GM19452 (cell line): ENCODE data around the gene MYMK.
"Not testable (repeated sequence)": the region's sequence is repeated elsewhere in the genome, so short reads cannot be mapped to it uniquely, and the experiment has no call there.

Experiments
- ATAC-seq: cut with Tn5 transposase; IDR thresholded peaks from one replicate; pipeline ENCODE4 v1.9.1; 2021; ENCODE audit not compliant: unreplicated experiment

MYMK gene, protein sequence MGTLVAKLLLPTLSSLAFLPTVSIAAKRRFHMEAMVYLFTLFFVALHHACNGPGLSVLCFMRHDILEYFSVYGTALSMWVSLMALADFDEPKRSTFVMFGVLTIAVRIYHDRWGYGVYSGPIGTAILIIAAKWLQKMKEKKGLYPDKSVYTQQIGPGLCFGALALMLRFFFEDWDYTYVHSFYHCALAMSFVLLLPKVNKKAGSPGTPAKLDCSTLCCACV

DNA sequence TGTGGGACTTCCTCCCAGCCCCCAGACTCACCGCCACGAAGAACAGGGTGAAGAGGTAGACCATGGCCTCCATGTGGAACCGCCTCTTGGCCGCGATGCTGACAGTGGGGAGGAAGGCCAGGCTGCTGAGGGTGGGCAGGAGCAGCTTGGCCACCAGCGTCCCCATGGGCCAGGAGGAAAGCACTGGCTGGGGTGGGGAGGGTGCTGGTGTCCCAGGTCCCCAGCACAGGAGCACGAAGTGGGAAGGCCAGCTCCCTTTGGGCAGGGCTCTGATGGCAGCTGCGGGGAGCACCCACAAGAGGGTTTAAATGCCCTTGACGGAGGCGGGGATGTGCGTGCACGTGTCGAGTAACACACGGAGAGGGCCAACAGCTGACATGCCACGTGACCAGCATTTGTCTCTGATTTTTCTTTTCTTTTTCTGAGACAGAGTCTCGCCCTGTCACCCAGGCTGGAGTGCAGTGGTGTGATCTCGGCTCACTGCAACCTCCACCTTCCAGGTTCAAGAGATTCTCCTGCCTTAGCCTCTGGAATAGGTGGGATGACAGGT, at the start of gene MYMK:
Gene MYMK, minus strand, starts transcription at position 281 of the 550 bp plus-strand sequence. Its CDS starts 115 bp downstream, at position 166.
- ATAC-seq = no peak

DNA sequence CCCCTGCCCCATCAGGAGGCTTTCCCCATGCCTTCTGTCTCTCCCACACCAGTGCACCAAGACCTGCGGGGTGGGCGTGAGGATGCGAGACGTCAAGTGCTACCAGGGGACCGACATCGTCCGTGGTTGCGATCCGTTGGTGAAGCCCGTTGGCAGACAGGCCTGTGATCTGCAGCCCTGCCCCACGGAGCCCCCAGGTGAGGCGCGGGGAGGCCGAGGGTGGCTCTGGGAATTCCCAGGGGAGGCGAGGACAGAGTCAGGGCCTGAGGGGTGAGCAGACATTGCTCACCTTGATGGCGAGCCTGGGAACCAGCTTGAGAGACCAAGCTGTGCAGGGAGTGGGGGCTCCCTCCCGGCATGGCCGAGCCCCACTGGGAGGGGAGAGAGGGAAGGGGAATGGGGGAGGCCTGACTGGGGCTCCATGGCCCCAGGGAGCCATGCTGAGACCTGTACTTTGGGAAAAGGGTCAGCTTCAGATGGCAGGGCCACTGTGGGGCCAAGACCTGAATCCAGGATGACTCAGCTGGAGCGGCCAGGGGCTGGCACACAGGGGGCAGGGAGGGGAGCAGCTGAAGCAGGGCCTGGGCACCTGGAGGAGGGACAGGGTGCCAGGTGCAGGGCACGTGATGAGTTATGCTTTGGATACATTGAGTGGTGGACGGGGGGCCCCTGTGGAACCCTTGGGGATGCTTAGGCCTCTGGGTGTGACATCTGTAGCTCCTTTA, 49.2 kb upstream of the MYMK start:
- ATAC-seq = no peak

DNA sequence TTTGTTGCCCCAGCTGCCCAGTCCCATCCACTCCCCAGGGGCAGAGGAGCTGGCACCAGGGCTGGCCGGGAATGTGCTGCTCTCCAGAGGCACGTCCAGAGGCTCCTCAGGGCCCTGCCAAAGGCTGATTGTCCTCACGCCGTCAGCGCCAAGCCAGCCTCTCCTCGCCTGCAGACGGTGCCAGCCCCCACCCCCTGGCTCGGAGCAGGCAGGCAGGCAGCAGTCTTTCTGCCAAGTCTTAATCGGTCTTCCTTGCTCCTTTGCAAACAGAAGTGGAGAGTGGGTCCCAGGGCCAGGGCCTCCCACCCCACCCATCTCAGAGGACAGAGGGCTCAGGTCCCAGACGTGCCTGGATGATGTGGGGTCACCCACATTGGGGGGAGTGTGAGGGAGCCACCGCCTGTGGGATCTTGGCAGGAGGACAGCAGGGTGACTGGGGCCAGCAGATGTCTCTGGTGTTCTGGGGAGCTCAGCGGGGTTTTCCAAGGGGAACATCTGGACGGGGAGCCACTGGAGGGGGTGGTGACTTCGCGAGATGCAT, 48.1 kb upstream of the MYMK start:
- ATAC-seq = no peak

DNA sequence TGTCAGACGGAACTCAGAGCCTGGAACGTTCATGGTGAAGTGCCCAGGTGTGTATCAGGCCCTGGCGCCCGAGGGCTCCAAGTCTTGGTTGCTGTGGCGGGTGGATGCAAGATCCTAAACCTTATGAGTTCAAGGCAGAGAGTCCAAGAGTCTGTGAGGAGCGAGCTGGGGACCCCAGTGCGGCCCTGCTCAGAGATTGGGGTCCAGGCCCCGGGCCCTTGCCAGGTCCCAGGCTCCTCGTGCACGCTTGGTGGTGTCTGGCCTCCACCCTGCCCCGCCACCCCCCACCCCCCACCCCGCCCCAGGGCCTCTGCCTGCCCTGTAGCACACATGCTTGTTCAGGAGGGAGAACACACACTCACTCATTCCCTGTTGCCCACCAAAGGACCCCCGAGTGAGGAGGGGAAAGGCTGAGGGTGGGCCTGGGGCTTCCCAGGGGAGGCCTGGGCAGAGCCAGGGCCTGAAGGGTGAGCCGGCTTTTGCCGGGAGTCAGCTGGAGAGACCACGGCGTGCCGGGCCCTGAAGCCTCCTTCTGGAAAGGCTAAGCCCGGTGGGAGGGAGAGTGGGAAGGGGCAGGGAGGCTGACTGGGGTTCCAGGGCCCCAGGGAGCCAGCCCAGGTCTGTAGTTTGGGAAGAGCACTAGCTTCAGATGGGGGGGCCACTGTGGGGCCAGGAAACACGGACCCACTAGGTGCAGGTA, 47.3 kb upstream of the MYMK start:
- ATAC-seq = no peak

DNA sequence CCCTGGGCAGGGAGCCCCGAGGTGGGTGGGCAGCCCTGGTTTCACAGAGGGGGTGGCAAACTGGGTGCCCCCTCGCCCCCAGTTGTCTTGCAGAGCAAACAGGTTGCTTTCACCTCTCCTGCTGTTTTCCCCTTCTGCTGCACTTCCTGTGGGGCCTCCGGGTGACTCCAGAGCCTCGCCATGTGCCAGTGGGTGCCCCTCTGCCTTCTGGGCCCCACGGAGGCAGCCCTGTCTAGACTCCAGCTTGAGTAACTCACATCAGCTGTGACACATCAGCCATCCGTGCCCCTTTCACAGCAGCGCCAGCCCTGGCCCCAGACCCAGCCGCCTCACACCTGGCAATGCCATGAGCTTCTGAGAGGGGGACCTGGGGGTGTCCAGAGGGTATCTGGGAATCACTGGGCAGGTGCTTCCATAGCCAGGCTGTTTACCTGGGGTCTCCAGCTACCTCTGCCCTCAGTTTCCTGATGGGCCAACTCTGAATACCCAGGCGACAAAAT, 46.7 kb upstream of the MYMK start:
- ATAC-seq = no peak

DNA sequence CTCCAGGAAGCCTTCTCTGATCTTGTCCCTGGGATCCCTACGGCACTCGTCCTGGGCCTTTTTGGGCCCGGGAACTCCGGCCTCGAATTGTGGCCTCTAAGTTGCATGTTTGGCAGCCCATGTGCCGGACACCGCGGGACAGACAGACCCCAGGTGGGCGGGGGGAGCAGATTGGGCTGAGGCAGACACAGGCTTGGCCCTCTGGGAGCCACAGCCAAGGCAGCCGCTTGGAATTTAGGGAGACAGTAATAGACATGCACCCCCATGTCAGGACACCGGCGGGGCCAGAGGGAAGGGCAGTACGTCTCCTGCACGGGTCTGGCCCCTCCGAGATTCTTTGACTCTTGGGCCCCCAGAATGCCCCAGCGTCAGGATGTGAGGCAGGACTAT, 45.9 kb upstream of the MYMK start:
- no peak for ATAC-seq

DNA sequence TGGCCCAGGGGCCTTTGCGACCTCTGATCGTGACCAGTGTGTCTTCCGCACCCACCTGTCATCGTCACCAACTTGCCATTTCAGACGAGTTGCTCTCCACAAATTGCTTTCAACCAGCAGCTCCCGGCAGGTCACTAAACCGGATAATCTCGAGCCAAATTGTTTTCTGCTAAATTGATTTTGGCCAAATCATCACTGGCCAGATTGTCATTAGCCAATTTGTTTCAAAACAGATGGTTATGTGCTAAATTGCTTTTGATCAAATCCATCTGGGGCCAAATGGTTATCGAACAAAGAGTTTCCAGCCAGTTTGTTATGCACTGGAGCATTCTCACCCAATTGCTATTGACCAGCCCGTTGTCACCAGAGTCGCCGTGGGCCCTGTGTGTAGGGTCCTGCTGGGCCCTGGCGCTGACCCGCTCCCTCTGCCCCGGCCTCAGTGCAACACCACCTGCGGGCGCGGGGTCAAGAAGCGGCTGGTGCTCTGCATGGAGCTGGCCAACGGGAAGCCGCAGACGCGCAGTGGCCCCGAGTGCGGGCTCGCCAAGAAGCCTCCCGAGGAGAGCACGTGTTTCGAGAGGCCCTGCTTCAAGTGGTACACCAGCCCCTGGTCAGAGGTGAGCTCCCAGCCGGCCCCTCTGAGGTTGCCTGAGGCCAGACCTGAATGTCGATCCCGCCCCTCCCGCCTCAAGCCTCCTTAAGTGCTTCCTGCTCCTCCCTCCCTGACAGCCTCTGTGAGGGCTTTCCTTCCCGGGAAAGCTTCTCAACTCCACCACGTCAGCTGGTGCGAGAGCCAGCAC, 45.3 kb upstream of the MYMK start:
- no peak for ATAC-seq

DNA sequence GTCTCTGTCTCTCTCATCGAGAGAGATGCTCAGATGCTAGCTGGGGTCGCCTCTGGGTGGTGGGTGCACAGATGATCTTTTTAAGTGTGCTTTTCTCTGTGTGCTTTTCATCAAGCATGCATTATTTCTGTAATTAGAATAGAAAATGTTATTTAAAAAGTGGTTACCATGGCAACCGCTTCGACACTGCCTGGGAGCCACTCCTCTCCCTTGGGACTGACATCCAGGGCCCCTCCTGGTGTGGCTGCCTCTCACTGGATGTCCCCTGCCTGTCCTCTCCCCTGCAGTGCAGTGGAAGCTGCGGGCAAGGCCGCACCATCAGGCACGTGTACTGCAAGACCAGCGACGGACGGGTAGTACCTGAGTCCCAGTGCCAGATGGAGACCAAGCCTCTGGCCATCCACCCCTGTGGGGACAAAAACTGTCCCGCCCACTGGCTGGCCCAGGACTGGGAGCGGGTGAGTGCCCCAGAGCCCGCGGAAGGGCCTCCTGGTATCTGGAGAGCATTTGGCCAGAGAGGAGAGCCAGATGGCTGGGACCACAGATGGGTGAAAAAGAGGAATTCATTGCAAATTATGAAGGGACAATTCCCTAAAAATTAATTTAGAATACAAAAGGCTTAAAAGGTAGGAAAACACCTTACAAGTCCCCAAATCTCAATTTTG, 44.5 kb upstream of the MYMK start:
- ATAC-seq = no peak

DNA sequence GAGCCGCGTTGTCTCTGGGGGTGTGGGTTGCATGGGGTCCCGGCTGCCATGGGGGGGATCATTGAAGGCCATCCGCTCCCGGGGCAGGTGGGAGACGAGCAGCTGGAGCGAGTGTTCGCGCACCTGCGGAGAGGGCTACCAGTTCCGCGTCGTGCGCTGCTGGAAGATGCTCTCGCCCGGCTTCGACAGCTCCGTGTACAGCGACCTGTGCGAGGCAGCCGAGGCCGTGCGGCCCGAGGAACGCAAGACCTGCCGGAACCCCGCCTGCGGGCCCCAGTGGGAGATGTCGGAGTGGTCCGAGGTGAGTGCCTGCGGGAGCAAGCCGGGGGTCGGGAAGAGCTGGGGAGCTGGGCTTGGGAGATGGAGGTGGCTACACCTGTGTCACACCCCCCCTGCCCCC, 43.4 kb upstream of the MYMK start:
- no peak for ATAC-seq

DNA sequence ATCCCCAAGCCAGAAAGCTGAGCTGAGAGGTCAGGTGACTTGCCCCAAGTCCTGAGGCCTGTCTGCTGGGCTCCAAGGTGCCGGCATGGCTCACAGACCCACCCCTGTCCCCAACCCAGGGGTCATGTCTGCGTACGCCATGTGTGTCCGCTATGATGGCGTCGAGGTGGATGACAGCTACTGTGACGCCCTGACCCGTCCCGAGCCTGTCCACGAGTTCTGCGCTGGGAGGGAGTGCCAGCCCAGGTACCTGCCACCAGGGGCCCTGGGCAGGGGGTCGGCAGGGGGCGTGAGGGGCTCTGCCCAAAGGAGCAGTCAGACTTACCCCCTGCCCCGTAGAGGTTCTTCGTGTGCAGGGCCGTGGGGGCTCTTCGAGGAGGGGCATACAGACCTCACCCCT, 42.1 kb upstream of the MYMK start:
- ATAC-seq = no peak

DNA sequence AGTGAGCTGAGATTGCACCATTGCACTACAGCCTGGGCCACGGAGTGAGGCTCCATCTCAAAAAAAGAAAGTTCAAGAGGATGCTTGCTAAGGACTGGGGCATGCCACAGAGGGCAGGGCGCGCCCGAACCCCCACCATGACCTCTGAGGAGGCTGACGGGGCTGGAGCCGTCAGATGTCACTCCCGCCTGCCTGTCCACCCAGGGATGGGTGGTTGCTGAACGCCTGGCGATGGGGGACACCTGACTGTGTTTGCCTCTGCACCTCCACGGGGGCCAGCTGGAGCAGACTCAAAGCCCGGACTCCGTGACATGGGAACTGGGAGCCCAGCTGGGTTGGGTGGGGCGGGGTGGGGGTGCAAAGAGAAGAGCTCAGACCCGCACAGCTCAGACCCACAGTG, 41.6 kb upstream of the MYMK start:
- no peak for ATAC-seq

DNA sequence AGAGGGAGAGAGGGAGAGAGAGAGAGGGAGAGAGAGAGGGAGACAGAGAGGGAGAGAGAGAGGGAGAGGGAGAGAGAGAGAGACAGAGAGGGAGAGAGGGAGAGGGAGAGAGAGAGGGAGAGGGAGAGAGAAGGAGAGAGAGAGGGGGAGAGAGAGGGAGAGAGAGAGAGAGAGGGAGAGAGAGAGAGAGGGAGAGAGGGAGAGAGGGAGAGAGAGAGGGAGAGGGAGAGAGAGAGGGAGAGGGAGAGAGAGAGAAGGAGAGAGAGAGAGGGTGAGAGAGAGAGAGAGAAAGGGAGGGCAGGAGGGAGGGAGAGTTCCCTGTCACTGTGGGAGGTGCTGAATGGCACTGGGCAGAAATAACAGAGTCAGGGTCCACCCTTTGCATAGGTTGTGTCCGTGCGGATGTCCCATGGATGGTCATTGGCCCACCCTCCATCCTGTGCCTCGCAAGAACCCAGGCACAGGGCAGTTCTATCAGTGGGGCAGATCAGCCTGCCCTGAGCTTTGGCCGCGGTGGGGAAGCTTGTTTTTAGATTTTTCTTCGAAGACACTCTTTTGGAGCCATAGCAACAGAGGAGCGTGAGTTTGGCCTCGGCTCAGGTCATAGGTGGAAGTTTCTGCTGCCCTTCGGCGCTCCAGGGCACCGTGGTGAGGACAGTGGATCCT, 39.8 kb upstream of the MYMK start:
- ATAC-seq = no peak

DNA sequence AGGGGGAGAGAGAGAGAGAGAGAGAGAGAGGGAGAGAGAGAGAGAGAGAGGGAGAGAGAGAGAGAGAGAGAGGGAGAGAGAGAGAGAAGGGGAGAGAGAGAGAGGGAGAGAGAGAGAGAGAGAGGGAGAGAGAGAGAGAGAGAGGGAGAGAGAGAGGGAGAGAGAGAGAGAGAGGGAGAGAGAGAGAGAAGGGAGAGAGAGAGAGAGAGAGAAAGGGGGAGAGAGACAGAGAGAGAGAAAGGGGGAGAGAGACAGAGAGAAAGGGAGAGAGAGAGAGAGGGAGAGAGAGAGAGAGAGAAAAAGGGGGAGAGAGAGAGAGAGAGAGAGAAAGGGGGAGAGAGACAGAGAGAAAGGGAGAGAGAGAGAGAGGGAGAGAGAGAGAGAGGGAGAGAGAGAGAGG, 39.1 kb upstream of the MYMK start:
- ATAC-seq = not testable (repeated sequence)

DNA sequence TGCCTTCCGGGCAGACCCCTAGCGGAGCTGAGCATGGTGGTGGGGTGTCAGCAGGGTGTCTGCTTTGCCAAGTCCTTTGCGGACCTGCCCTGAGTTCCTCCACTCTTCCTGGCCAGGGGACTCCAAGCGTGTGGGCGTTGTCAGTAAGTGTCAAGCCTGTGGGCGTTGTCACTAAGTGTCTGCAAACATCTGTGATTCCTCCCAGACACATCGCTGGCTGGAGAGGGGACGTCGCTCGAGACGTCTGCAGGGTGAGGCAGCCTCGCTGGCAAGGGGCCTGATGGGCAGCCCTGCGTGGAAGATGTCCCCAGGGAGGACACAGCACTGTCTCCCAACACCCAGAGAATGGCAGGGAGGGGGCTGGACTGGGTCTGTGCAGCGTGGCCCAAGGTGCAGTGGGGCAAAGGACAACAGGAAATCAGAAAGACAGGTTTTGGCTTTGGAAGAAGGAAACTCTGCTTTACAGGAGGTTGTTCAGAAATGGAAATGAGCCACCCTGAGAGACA, 38.6 kb upstream of the MYMK start:
- no peak for ATAC-seq

DNA sequence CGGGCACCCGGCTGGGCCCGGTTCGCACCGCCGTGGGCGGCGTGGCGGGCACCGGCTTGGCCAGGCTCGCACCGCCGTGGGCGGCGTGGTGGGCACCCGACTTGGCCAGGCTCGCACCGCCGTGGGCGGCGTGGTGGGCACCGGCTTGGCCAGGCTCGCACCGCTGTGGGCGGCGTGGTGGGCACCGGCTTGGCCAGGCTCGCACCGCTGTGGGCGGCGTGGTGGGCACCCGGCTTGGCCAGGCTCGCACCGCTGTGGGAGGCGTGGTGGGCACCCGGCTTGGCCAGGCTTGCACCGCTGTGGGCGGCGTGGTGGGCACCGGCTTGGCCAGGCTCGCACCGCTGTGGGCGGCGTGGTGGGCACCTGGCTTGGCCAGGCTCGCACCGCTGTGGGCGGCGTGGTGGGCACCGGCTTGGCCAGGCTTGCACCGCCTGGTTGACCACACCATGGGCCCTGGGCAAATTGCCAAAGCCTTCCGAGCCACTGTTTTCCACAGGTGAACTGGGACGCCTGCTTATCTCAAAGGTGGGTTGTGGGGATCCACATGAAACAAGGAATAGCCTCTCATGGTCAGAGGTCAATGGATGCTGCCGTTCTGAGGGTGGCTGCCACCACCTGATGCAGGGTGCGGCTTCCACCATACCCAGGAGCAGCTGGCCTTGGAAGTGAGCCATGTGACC, 38.0 kb upstream of the MYMK start:
- no peak for ATAC-seq

DNA sequence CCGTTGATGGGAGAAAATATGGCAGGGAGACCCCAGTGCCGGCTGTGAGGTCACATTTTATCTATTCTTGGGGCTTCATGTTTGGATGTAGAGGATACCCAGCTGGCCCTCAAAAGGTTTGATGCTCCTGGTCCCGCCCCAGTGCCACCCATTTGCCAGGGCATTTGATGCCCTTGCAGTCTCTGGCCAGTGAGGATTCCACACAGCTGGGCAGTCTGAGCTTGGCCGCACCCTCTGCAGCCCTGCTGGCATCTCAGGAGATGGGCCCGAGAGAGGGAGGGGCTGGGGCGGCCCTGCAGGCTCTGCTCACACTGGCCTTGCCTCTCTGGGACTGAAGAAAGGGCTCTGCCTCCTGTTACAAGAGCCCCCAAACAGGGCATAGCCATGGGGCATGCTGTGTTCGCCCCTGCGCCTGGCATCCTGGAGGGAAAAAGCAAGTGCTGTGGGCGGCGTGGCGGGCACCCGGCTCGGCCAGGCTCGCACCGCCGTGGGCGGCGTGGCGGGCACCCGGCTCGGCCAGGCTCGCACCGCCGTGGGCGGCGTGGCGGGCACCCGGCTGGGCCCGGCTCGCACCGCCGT, 37.3 kb upstream of the MYMK start:
- no peak for ATAC-seq

DNA sequence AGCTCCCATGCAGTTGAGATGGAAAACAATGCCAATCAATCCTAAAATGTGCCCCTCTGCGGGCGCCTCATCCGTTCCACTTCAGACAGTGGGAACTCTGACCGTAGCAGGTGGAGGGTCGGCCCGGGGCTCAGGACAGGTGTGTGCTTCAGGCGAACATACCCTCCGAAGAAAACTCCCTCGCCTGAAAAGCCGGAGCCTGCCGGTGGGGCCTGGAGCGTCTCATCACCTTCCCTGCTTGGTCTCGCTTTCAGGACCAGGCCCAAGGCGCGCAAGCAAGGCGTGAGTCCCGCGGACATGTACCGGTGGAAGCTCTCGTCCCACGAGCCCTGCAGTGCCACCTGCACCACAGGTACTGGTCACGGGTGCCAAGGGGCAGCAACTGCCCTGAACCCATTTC, 36.2 kb upstream of the MYMK start:
- no peak for ATAC-seq

DNA sequence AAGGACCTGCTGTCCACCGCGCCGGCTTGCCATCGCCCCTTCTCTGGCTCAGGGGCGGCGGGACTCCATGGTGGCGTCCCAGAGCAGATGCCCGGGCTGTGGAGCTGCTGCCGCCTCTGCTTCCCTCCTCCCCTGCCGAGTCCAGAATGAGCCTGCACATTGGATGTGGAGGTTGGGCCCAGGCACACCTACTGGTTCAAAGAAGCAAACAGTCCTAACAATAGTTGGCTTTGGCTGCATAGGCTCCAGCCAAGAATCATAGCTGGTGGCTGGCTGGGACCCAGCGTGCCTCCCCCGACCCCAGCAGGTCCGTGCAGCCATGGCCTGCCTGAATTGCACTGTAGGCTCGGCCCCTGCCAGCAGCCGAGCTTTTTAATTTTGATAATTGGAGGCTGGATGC, 35.6 kb upstream of the MYMK start:
- no peak for ATAC-seq
